IMR-90 (cell line): ENCODE data around the gene GNA15. TPM values are rescaled to one million over a fixed set of nuclear protein-coding genes. Genes with fewer than 3 reads are reported as not detected.

Experiments used
- ATAC-seq: fragments of 200-7000 bp; cut with Tn5 transposase; 2 replicates; pipeline ENCODE4 v1.9.1; 2020; ENCODE audit warnings: low read depth, mild to moderate bottlenecking, moderate library complexity
- BruUV-seq: library from RNA; stranded (reverse); fragments of 400-500 nt; replicated peaks from 2 replicates; lab custom pipeline; 2021; lab: Mats Ljungman, UMichigan
- CTCF ChIA-PET: fragments of 300-600 bp; formaldehyde crosslinking; extraction: SDS; loops from one replicate; lab custom pipeline; 2021; ENCODE audit warnings: antibody characterized with exemption; lab: Yijun Ruan, JAX
- POLR2A ChIA-PET: fragments of 300-600 bp; sonication (Branson Sonifier 250); formaldehyde crosslinking; loops from one replicate; lab custom pipeline; 2022; ENCODE audit warnings: antibody characterized with exemption; ENCODE audit not compliant: unreplicated experiment; lab: Charles Lee
- DNase-seq: peaks from one replicate; pipeline ENCODE4 v3.0.0; 2013
- H2AFZ ChIP-seq: replicated peaks from 2 replicates; pipeline ENCODE3; 2013; ENCODE audit warnings: low read length, mild to moderate bottlenecking; ENCODE audit not compliant: poor library complexity
- H2AK5ac ChIP-seq: 2 replicates; pipeline ENCODE4 v1.6.1; 2013; ENCODE audit warnings: low read depth, low read length, inconsistent platforms
- H2AK9ac ChIP-seq: replicated peaks from 2 replicates; pipeline ENCODE3; 2013; ENCODE audit warnings: mild to moderate bottlenecking, low read depth, low read length, moderate library complexity; ENCODE audit not compliant: poor library complexity
- H2BK120ac ChIP-seq: 2 replicates; pipeline ENCODE4 v1.6.1; 2013; ENCODE audit warnings: low read depth, low read length, inconsistent platforms
- H2BK15ac ChIP-seq: 3 replicates; pipeline ENCODE4 v1.6.1; 2013; ENCODE audit warnings: low read depth, low read length, inconsistent platforms
- H2BK20ac ChIP-seq: 2 replicates; pipeline ENCODE4 v1.6.1; 2013; ENCODE audit warnings: low read depth, mild to moderate bottlenecking, inconsistent platforms, low read length, moderate library complexity
- H2BK5ac ChIP-seq: 2 replicates; pipeline ENCODE4 v1.6.1; 2013; ENCODE audit warnings: mild to moderate bottlenecking, low read depth, low read length, inconsistent platforms; ENCODE audit not compliant: poor library complexity, severe bottlenecking
- H3K14ac ChIP-seq: replicated peaks from 2 replicates; pipeline ENCODE4 v1.6.1; 2013; ENCODE audit warnings: low read depth, low read length, inconsistent platforms
- H3K18ac ChIP-seq: 2 replicates; pipeline ENCODE4 v1.6.1; 2013; ENCODE audit warnings: low read depth, low read length, control low read depth
- H3K23ac ChIP-seq: 2 replicates; pipeline ENCODE4 v1.6.1; 2013; ENCODE audit warnings: low read depth, low read length, inconsistent platforms
- H3K27ac ChIP-seq: 2 replicates; pipeline ENCODE4 v1.5.1; 2013; ENCODE audit warnings: mild to moderate bottlenecking, control low read depth, low read length; ENCODE audit not compliant: insufficient read depth
- H3K27me3 ChIP-seq: 2 replicates; pipeline ENCODE4 v1.6.1; 2013; ENCODE audit warnings: low read length; ENCODE audit not compliant: control insufficient read depth, insufficient read depth
- H3K36me3 ChIP-seq: 2 replicates; pipeline ENCODE4 v1.6.1; 2013; ENCODE audit warnings: low read length, mixed read lengths; ENCODE audit not compliant: control insufficient read depth, insufficient read depth
- H3K4ac ChIP-seq: 2 replicates; pipeline ENCODE4 v1.6.1; 2013; ENCODE audit warnings: low read depth, low read length, inconsistent platforms
- H3K4me1 ChIP-seq: 2 replicates; pipeline ENCODE4 v1.6.1; 2013; ENCODE audit warnings: low read length, mixed read lengths; ENCODE audit not compliant: control insufficient read depth, insufficient read depth
- H3K4me2 ChIP-seq: 2 replicates; pipeline ENCODE4 v1.6.1; 2013; ENCODE audit warnings: low read depth, mild to moderate bottlenecking, control low read depth, low read length, moderate library complexity
- H3K4me3 ChIP-seq: 2 replicates; pipeline ENCODE4 v1.5.1; 2013; ENCODE audit warnings: low read depth, mild to moderate bottlenecking, control low read depth, low read length, moderate library complexity; ENCODE audit not compliant: insufficient read depth
- H3K56ac ChIP-seq: 2 replicates; pipeline ENCODE4 v1.6.1; 2013; ENCODE audit warnings: low read length, inconsistent platforms; ENCODE audit not compliant: insufficient read depth; ENCODE audit errors: extremely low read depth
- H3K79me1 ChIP-seq, 2 experiments: 2 replicates each; pipeline ENCODE4 v1.6.1; 2013; ENCODE audit warnings: low read length in 2 of 2, inconsistent platforms in 1 of 2, low read depth in 1 of 2
- H3K9ac ChIP-seq: 2 replicates; pipeline ENCODE4 v1.6.1; 2013; ENCODE audit warnings: low read depth, low read length, control low read depth
- H3K9me1 ChIP-seq: 2 replicates; pipeline ENCODE4 v1.6.1; 2013; ENCODE audit warnings: low read length, inconsistent platforms; ENCODE audit not compliant: insufficient read depth
- H3K9me3 ChIP-seq: 2 replicates; pipeline ENCODE4 v1.6.1; 2013; ENCODE audit warnings: low read length; ENCODE audit not compliant: control insufficient read depth, insufficient read depth
- H4K20me1 ChIP-seq: 2 replicates; pipeline ENCODE4 v1.6.1; 2013; ENCODE audit warnings: low read length, inconsistent platforms; ENCODE audit not compliant: insufficient read depth
- H4K5ac ChIP-seq: 2 replicates; pipeline ENCODE4 v1.6.1; 2013; ENCODE audit warnings: mild to moderate bottlenecking, low read depth, low read length, control low read depth
- H4K8ac ChIP-seq, 2 experiments: 2 replicates each; pipeline ENCODE4 v1.6.1; 2013; ENCODE audit warnings: low read depth in 2 of 2, low read length in 2 of 2, control low read depth in 1 of 2, inconsistent platforms in 1 of 2
- H4K91ac ChIP-seq: 2 replicates; pipeline ENCODE4 v1.6.1; 2013; ENCODE audit warnings: low read depth, low read length, inconsistent platforms; ENCODE audit not compliant: insufficient read depth
- RCOR1 ChIP-seq: IDR thresholded peaks from 2 replicates; pipeline ENCODE4 v1.6.1; 2012; ENCODE audit warnings: mild to moderate bottlenecking, low read length, improper control_type of control experiment; ENCODE audit not compliant: insufficient replicate concordance
- WGBS, 2 experiments: methylation state at CpG; one replicate each; pipeline versions ENCODE4 v1.1.5 to v1.1.7; 2013; ENCODE audit warnings: missing lambda C conversion rate in 2 of 2; ENCODE audit not compliant: insufficient read length in 1 of 2; ENCODE audit errors: extremely low coverage in 2 of 2; 5-methylcytosine and 5-hydroxymethylcytosine counted together
- dilution Hi-C: fragments of 300-500 bp; cut with HindIII; formaldehyde crosslinking; loops from one replicate; pipeline ENCODE4 v1.14.3; 2018; ENCODE audit warnings: low sequenced_read_pairs; ENCODE audit not compliant: unreplicated experiment
- in situ Hi-C: fragments of 300-500 bp; cut with MboI; formaldehyde crosslinking; loops from 3 replicates; pipeline ENCODE4 v1.14.3; 2019; ENCODE audit warnings: low sequenced_read_pairs, inconsistent platforms, mixed read lengths
- intact Hi-C: fragments of 100-400 bp; cut with micrococcal nuclease; formaldehyde crosslinking; loops from 2 replicates; pipeline ENCODE4 v1.10.0; 2022
- polyA plus RNA-seq, 3 experiments: library from polyadenylated mRNA; depleted of rRNA; stranded (reverse); fragments of >200 nt; gene quantifications; 2 replicates each; pipeline ENCODE4 v1.2.3, GENCODE V29; 2012; ENCODE audit warnings: low replicate concordance in 1 of 3
- total RNA-seq: library from RNA; depleted of rRNA; stranded (reverse); fragments of >200 nt; gene quantifications from 2 replicates; pipeline ENCODE4 v1.2.3, GENCODE V29; 2012
- TF ChIP-seq, protein P1 (sequence below): fragments of 150-350 bp; IDR thresholded peaks from 2 replicates; pipeline ENCODE4 v1.6.1; 2017; ENCODE audit warnings: mild to moderate bottlenecking, antibody characterized with exemption, low read length, low read depth

Gene GNA15
- total and polyA plus RNA-seq, 2 of the 4 experiments (the other 2 are of a cell fraction), result 0.18 TPM; not detected in 1

DNA sequence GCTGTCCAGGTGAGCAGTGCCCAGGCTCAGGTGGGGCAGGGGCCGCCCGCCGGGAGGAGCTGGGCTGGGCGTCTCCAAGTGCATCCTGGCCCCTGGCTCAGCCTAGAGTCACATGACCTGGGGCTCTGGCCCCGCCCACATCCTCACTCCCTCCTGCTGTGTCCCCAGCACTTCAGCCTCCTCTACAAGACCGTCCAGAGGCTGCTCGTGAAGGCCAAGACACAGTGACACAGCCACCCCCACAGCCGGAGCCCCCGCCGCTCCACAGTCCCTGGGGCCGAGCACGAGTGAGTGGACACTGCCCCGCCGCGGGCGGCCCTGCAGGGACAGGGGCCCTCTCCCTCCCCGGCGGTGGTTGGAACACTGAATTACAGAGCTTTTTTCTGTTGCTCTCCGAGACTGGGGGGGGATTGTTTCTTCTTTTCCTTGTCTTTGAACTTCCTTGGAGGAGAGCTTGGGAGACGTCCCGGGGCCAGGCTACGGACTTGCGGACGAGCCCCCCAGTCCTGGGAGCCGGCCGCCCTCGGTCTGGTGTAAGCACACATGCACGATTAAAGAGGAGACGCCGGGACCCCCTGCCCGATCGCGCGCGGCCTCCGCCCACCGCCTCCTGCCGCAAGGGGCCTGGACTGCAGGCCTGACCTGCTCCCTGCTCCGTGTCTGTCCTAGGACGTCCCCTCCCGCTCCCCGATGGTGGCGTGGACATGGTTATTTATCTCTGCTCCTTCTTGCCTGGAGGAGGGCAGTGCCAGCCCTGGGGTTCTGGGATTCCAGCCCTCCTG lies 71.8 kb downstream of the GNA15 start:
- WGBS, 2 experiments, result 96% methylated on average over 14 of the region's 43 CpGs; no CpG with 5 or more reads in 1 of the 2 experiments
- no peak overlapping the region for H2AFZ ChIP-seq
- no peak overlapping the region for H4K91ac ChIP-seq
- no peak overlapping the region for H4K5ac ChIP-seq
- H2BK20ac ChIP-seq, result no peak overlapping the region
- in situ Hi-C loops (no loop called here), intact Hi-C loops (no loop called here), dilution Hi-C loops (no loop called here)
- no peak overlapping the region for H3K4me3 ChIP-seq
- no peak overlapping the region for H3K4ac ChIP-seq
- no peaks in the 10 kb centered on the region for H3K4me1 ChIP-seq
- no peak overlapping the region for H3K18ac ChIP-seq
- no peak overlapping the region for H3K14ac ChIP-seq
- no peak overlapping the region for H2BK5ac ChIP-seq
- no peak overlapping the region for H3K4me2 ChIP-seq
- no peaks in the 10 kb centered on the region for H3K9me1 ChIP-seq
- H4K8ac ChIP-seq, result no peak overlapping the region
- no peak overlapping the region for H3K9ac ChIP-seq
- H3K27ac ChIP-seq, result no peak overlapping the region
- H2BK120ac ChIP-seq, result no peak overlapping the region
- peaks cover 22% of the 10 kb centered on the region for H3K36me3 ChIP-seq
- peaks cover 13% of the 10 kb centered on the region for H4K20me1 ChIP-seq
- no peak overlapping the region for H2AK5ac ChIP-seq
- no peak overlapping the region for H3K23ac ChIP-seq
- POLR2A ChIA-PET, result no interaction called here
- H3K27me3 ChIP-seq, result no peaks in the 10 kb centered on the region
- CTCF ChIA-PET, result no interaction called here
- H2BK15ac ChIP-seq, result no peak overlapping the region
- DNase-seq (no peak), ATAC-seq (no peak)
- BruUV-seq, result TSS peak; percentile 74
- TF ChIP-seq, protein P1, sequence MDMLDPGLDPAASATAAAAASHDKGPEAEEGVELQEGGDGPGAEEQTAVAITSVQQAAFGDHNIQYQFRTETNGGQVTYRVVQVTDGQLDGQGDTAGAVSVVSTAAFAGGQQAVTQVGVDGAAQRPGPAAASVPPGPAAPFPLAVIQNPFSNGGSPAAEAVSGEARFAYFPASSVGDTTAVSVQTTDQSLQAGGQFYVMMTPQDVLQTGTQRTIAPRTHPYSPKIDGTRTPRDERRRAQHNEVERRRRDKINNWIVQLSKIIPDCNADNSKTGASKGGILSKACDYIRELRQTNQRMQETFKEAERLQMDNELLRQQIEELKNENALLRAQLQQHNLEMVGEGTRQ, result peak; percentile 22; the same call in 1 of the 2 replicates
- TF ChIP-seq RCOR1, result no peak
- H3K56ac ChIP-seq, result no peak overlapping the region
- H2AK9ac ChIP-seq, result no peak overlapping the region
- H3K9me3 ChIP-seq, result no peaks in the 10 kb centered on the region
- no peaks in the 10 kb centered on the region for H3K79me1 ChIP-seq
